Middle frontal gyrus (tissue), 1 donor: ENCODE measurements around the gene TPCN1.

ENCODE experiments used
- DNase-seq: peaks from one replicate; pipeline ENCODE4 v3.0.0-alpha.2; 2015; ENCODE audit warnings: low spot score; ENCODE audit errors: extremely low spot score

The TPCN1 gene

DNA sequence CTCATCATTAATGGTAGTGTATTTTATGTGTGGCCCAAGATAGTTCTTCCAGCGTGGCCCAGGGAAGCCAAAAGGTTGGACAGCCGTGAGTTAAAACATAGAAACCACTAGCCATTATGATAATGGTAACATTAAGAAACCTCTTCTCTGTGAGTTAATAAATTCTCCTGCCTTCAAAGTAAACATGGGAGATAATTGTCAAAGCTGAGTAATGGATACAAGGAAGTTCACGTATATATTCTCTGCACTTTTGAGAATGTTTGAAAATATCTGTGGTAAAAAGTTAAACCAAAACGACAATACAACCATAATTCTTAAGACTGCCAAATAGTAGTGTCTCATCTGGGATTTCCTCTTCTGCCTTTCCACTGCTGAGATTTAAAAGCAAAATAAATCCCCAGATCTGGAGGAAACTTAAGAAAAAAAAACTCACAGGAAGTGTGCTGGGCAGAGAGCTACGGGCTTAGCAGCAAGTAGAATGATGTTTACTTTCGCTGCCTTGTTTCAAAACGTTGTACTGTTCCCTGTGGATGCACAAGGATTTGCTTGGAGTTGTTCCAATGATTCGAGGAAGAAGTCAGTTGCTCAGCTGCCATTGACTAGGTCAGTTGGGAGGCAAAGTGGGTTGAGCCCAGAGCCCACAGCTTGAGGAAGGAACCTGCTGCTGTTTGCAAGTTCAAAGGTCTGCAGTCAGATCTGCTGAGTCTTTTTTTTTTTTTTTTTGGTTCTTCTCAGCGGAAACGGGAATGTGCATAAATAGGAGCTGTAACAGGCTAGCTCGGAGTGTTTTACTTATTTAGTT is 1.7 kb downstream of the TPCN1 start:
- no peak for DNase-seq

DNA sequence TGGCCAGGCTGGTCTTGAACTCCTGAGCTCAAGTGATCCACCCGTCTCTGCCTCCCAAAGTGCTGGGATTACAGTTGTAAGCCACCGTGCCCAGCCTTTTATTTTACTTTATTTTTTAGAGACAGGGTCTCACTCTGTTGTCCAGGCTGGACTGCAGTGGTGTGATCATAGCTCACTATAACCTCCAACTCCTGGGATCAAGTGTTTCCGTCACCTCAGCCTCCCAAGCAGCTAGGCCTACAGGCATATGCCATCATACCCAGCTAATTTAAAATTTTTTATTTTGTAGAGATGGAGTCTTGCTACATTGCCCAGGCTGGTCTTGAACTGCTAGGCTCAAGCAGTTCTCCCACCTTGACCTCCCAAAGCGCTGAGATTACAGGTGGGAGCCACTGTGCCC is 3.7 kb downstream of the TPCN1 start:
- DNase-seq: no peak

DNA sequence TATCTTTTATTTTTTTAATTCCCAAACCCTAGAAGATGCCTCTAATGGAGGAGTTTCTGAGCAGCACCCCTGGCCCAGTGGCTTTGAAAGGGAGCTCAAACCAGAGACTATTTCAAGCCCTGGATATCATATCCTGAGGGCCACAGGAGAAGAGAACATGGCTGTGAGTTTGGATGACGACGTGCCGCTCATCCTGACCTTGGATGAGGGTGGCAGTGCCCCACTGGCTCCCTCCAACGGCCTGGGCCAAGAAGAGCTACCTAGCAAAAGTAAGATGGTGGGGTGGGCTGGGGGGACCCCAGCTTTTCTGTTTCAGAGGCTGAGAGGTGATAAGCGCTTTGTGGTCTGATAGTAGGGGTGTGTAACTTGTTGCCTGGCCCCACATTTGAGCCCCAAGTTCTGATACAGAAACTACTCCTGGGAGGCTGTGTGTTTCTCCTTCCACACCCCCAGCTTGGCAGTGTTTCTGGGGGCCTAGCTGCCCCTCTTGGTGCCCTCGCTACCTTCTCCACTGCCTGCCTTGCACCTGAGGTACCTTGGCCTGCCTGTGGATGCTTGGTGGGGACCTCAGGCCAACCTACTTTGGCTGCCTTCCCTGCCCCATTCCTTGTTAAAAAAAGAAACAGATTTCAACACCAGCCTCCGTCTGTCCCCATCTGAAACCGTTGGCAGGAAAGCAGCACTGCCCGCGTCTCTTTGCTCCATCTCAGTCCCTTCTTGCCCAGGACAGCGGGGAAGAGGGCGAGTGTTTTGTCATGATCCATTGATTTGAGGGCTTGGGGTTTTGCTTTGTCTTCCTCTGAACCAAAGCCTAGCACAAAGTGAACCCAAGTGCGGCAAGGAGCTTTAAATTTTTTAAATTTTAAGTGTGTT is 5.7 kb downstream of the TPCN1 start:
- no peak for DNase-seq

DNA sequence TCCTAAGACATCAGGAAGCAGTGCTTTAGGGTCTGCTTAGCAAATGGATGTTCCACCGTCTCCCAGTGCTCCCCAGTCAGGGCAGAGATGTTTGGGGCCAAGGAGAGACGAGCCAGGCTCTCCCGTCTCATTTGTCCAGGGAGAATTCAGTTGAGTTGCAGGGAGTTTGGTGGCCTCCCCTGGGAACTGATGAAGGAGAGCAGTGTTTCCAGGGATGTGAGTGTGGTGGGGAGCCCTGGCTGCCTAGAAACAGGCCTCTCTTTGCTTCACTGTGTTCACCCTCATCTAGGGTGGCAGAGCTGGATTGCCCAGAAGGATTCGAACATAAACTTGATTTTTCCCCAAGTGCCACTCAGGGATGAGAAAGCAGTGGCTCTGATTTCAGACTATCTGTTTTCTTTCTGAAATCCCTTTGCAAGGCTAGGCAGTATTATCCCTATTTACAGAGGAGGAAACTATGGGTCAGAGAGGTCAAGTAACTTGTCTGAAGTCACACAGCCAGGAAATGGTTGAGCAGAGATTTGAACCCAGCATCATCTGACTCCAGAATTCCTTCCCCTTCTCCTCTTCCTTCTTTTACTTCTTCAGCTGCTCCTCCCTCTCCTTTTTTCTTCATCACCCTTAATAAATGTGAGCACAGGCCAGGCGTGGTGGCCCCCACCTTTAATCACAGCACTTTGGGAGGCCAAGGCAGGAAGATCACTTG is 6.6 kb downstream of the TPCN1 start:
- no peak for DNase-seq

DNA sequence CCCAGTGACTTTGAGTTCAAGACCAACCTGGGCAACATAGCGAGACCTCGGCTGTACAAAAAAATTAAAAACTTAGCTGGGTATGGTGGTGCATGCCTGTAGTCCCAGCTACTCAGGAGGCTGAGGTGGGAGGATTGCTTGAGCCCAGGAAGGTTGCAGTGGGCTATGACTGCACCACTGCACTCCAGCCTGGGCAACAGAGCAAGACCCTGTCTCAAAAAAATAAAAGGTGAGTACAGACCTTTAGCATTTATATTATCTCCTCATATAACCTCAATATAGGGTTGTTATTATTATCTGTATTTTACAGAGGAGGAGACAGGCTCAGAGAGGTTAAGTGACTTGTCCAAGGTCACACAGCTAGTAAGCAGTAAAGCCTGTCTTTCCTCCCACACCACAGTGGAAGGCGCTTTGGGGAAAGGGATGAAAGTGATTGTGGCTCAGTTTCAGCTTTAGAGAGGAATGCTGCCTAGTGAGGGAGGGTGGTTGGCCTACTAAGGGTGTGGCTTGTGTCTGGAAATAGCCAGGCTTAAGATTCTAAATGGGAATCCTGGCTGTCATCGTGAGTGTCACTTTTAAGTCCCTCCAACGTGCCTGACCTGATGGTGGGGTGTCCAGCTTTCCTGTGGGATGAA is 7.2 kb downstream of the TPCN1 start:
- DNase-seq: no peak

DNA sequence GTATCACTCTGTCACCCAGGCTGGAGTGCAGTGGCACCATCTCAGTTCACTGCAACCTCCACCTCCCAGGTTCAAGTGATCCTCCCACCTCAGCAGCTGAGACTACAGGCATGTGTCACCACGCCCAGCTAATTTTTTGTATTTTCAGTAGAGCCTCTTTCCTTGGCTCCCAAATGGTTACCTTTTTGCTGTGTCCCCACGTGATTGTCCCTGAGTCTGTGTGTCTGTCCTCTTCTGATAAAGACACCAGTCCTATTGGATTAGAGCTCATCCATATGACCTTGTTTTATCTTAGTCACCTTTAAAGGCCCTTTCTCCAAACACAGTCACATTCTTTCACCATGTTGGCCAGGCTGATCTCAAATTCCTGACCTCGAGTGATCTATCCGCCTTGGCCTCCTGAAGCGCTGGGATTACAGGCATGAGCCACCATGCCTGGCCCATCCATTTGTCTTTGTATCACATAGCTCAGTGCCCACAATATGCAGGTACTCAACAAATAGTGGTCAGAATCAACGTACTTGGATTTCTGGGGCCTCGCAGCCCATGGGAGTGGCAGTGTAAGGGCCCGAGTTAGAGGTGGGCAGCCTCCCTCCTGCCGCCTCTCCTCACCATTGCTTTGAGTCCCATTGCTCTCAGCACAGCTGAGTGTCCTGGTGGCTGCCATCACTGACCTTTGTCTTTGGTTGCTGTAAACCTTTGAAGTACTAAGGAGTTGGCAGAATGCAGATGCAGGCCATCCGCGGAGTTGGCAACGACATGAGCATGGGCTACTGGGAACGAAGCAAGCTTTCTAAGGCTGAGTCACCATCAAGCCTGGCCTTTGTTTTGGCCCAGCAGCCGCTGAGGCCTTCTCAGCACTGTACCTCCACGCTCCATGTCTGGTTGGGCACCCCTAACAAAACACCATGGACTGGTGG is 9.3 kb downstream of the TPCN1 start:
- DNase-seq: no peak

DNA sequence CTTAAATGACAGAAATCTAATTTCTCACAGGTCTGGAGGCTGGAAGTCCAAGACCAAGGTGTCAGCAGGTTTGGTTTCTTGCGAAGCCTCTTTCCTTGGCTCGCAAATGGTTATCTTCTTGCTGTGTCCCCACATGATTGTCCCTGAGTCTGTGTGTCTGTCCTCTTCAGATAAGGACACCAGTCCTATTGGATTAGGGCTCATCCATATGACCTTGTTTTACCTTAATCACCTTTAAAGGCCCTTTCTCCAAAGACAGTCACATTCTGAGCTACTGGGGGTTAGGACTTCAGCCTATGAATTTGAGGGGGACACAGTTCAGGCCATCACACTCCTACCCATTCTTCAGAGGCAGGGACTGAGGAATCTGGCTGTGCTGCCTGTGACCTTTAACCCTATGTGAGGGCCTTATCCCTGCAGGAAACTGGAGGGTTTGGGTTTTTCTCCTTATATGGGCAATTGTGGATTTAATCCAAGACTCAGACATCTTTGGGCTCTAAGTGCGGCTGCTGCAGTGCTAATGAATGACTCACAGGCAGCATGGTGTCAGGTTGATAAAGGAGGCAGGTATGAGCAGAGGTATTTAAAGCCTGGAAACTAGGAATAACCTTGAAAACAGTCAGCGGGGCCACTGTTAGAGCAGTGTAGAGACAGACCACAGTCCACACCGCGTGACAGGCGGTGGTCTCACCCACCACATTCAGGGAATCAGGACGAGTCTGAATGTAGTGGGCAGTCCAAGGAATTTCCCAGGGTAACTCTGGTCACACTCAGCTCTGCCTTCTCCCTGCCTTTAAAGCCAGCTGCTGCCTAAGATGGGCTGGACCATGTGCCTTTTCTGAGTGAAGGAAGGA is 10.2 kb downstream of the TPCN1 start:
- DNase-seq: no peak

DNA sequence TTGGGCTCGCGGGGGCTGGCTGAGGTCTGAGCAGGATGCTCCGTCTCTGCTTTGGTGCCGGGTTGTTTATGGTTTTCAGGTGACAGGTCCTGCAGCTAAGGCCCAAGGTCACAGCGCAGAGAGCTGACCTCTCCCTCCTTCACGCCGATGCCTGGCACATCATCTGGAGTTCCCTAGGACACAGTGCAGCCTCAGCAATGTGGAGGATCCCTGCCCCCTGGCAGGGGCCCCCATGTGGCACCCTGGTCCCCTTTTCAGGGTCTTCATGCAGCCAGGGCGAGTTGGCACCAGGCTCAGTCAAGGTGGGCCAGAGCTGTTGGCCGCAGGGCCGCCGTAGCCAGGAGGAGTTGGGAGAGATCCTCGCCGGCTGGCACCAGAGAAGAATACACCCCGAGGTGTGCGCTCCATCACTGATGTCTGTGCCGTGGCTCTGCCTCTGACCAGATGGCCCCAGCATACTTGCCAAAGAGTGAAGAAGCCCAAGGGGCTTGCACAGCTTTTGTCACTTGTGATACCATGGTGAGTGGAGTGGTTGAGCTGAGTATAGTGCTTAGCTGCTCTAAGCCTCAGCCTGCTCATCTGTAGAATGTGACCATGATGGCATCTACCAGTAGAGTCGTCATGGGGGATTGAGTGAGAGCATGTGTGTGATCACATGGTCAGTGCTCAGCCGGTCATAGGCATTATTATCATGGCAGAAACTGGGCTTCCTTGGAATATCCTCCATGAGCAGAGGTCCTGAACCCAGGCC is 11.0 kb downstream of the TPCN1 start:
- no peak for DNase-seq

DNA sequence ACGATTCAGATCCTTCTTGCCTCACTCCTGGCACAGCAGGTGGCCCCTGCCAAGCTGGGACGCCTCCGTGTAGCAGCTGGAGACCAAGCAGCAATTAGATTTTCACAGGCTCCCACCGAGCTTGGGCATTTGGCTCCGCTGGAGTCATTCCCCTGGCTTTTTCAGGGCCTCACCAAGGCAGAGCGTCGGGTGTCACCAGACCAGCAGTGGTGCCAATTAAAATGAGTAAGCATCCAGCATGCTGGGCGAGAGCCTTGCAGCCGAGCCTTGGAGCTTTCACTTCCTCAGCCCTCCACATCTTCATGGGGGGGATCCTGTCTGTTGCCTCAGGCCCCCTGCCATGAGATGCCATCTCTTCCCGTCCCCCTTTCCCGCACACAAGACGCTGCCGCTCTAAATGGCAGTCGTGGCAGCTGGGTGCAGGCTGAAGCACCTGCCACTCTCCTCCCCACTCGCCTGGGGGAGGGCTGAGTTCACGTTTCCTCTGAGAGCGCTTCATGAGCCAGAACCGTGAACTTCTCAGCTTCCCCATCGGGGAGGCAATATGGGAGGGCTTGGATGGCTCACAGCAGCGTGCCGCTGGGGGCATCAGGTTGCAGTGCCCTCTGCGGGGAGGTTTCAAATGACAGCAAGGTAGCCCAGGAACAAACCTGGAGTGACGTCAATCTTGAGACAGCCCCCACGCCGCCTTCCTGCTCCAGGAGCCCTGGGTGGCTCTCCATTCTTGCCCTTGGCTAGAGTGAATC is 11.7 kb downstream of the TPCN1 start:
- peak; percentile 57 for DNase-seq

DNA sequence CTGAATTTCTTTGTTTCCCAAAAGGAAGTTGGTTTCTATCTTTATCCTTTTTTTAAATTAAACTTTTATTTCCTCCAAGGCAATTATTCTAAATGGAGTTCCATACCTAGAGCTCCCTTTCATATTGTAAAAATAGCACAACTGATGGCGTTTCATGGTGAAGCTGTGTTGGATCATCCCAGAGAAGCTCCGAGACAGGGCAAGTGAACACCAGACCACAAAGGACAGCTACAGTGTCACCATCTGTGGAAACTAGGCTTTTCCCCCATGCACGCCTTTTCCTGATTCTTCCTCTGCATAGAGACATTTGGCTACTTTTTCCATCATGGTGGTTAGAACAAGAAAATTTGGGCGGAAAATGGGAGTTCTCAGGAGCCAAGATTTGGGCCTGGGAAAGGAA is 12.7 kb downstream of the TPCN1 start:
- DNase-seq: no peak

DNA sequence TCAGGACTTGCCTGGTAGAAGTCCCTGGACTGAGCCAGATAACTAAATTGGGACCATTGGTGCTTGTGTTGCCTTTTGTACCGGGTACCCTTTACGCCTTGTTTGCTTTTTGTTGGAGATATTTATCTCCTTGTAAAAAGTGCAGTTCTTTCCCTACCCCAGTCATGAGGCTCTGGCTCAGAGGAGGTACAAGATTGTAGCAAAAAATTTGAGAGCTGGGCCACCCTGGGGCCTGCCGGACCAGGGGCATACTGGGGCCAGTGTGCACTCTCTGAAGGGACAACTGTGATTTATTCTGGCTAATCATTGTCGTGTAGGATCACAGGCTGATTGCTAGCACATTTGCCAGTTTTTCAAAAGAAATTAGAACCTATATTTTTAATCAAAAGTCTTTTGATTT is 13.2 kb downstream of the TPCN1 start:
- DNase-seq: no peak

DNA sequence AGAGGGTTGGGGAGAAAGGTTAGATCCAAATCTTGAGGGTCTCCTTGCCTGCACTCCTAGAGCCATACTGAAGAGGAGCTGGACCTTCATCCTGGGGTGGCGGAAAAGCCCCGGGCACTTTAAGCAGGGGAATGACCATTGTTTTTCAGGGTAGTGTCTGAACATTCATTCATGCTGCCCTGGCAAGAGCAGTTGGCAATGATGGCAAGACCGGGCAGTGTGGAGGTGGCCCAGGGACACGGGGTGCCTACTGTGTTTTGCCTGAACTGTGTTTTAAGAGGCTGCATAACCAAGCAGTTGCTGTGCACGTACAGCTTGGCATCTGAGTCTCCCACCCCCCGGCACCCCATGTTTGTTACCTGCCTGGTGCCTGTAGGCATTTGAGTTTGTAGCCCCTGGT is 14.7 kb downstream of the TPCN1 start:
- DNase-seq: no peak

DNA sequence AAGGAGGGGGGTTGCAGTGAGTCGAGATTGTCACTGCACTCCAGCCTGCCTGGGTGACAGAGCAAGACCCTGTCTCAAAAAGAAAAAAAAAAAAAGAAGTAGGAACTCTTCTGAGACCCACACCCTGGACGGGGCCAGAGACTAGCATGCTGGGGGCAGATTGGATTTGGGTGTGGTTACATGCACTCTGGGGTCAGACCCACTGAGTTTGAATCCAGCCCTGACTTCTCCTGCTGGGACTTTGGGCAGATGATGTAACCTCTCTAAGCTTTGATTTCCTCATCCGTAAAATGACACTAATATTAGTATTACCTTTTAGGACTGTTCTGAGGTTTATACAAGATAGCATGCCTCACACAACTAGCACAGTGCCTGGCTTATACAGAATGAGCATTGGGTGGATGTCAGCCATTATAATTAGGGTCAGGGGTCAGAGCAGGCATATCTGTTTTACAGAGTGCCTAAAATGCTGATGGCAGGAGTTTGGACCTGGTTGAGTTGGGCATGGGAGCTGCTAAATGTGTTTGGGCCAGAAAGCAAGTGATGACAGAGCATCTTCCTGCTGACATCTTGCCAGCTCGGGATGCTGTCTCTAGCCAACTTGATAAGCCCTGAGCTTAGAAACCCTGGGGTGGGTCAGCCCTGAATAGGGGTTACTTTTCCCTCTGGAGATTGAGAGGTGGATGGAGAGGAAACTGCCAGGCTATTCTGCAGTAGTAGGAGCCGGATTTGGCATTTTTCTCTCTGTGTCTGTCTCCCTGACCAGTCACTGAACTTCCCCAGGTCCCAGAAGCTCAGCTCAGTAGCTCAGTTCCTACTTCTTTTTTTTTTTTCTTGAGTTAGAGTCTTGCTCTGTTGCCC is 15.5 kb downstream of the TPCN1 start:
- no peak for DNase-seq

DNA sequence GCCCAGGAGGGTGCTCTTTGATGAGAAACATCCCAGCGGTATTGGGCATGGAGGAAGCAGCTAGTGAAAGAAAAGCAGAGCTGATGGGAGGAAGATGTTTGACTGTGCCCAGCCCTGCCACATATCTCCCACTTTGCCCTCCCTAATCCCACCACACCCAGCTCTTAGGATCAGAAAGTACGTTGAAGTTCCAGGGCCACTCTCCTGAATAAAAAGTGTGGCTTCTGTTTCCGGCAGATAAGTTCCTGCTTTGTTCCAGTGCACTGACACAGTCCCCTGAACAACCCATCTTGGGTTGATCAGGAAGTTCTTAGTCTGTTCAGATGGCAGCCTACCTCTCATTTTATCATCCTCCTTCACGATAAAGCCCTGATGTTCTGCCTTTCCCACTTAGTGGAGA is 16.5 kb downstream of the TPCN1 start:
- no peak for DNase-seq

DNA sequence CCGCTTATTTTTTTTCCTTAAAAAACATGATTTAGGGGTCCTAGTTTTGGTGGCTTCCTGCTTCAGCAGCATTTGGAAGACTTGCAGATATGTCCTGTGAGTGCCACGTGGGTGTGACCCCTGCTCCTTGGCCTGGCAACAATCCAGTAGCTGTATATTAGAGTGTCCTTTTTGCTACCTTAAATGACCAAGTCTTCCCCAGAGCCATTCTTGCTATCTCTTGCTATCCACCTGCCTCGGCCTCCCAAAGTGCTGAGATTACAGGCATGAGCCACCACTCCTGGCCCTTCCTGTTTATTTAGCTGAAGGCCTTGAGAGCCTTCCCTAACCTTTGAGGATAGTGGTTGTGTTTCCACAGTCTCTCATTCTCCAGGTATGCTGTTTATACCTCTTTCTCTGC is 17.0 kb downstream of the TPCN1 start:
- DNase-seq: no peak

DNA sequence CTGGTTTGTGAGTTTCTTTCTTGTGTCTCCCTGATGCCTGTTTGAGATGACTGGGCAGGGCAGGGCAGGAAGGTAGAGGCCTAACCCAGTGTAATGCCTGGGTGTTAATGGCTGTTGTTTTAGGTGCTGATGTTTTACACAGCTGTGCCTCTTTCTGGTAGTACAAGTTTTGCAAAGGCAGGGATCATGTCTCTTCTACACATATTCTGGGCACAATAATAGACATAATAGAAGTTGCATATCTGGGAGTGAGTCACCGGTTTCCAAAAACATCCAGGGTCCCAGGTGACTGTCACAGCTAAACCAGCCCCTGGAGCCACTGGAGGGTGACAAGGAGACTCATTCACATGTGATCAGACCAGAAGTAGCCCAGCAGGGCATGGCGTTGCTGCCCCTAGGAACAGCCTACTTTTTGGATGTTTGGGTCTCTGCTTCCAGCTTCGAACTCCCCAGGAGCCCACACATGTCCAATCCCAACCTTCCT is 18.1 kb downstream of the TPCN1 start:
- DNase-seq: no peak

DNA sequence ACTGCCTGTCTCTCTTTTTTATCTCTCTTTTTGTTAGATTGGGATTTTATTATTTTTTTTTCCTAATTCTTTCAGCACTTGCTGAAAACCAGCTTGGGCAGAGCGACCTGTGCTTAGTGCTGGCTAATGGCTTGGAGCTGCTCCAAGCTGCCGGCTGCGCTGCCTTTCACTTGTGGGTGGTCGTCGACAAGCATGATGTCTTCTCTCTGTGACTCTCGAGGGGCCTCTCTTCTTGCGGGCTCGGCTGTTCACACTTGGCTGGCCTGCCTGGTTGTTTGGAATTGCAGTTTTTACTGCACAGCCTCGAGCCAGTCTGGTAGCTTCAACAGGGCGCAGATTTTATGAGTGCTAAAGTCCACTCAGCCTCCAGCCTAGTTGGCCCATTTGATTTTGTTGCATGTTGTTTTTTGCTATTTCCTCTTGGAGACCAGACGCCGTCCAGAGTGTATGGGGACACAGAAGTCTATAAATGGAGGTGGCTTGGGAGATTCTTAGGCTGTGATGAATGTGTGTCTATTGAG is 18.6 kb downstream of the TPCN1 start:
- no peak for DNase-seq
